Gastroesophageal sphincter (tissue), 3 donors: ENCODE measurements around the gene ADGRL2.

Experiments
- CTCF ChIP-seq, 4 experiments: fragments of 200-600 bp in 2 of 4; fragments of 450-650 bp in 2 of 4; sonication (generic) in 1 of 4; IDR thresholded peaks; one replicate each; pipeline ENCODE4 v1.5.1; 2017 to 2019; ENCODE audit warnings: antibody characterized with exemption in 4 of 4, mild to moderate bottlenecking in 2 of 4, moderate library complexity in 2 of 4
- EP300 ChIP-seq: sonication (generic); formaldehyde crosslinking; IDR thresholded peaks from one replicate; pipeline ENCODE4 v1.6.1; 2017; ENCODE audit warnings: antibody characterized with exemption, mild to moderate bottlenecking

- TF ChIP-seq CTCF (IDR thresholded peaks at IDR 0.05) (no peak), EP300 (no peak)
Observed at GRCh38 chr1:81834921-81835698, 34.4 kb downstream of the ADGRL2 start.
